ENCODE measurements around the gene LRP4.

The LRP4 gene

DNA sequence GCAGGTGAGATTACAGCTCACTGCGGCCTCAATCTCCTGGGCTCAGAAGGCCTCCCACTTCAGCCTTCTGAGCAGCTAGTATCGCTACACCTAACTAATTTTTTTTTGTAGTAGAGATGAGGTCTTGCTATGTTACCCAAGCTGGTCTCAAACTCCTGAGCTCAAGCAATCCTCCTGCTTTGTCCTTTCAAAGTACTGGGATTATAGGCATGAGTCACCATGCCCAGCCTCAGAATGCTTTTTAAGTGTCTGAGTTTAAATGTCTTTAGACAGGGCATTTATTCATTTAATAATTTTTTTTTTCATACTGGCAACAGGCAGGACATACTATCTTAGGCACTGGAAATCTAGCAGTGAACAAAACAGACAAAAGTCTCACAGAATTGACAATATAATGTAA is 27.7 kb downstream of the LRP4 start:
- DNase-seq = no peak

DNA sequence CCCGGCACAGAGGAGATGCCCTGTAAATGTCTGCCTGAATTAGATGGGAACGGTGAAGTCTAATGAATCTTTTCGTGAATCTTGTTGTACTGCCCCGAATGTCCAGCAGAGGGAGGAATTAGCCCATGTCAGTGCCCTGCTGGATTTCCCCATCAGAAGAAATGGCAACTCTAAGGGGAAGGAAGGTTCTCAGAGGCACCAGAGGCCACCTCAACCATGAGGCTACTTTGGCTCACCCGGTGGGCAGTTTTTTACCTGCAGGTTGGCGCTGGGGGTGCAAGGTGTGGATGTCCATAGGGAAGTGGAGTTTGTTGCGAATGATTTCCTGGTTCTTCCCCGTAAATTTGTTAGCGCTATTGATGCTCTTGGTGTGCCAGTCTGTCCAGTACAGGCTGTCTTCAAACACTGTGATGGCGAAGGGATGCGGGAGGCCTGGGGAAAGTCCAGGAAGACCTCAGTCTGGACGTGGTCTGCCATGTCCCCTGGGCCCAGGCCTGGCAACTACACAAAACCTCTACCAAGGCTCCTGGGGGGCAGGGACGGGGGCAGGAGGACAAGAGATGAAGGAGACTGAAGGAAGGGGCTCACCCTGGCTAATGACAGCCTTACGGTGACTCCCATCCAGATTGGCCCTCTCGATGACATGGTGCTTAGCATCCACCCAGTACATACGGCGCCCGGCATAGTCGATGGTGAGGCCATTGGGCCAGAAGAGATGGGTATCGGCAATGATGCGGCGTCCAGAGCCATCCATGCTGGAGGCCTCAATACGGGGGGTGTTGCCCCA is 28.5 kb downstream of the LRP4 start:
- DNase-seq = peak; percentile 27

DNA sequence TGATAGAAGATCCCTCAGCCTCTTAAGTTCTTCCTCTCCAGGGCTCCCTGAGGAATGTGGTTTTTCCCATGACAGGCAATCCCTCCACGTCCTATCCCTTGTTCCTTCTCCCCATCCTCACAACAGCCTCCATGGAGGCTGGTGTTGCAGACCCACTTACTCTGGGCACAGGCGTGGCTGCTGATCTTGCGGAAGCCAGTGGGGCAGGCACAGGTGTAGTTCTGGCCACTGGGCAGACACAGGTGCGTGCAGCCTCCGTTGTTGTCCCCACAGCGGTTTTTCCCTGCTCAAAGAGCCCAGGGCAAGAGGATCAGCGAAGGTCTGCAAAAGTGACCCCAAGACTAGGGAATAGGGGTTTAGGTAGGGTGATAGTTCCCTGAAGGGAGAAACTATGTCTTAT is 29.1 kb downstream of the LRP4 start:
- no peak for DNase-seq

DNA sequence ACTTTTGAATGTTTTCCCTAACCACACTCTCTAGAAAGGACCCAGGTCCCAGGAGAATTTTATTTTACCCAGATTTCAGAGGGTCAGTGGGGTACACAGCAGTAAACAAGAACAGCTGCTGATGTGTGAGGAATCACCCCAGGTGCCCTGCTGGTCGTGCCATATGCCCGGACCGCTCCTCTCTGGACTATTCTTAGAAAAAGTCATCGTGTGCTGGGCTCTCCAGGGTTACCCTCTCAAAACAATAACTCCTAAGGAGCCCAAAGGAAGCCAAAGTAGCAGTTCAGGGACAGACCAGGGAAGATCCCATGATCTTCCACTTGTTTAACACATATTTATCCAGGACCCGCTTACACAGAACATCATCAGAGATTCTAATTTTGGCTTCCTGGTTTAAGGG is 29.7 kb downstream of the LRP4 start:
- no peak for DNase-seq

DNA sequence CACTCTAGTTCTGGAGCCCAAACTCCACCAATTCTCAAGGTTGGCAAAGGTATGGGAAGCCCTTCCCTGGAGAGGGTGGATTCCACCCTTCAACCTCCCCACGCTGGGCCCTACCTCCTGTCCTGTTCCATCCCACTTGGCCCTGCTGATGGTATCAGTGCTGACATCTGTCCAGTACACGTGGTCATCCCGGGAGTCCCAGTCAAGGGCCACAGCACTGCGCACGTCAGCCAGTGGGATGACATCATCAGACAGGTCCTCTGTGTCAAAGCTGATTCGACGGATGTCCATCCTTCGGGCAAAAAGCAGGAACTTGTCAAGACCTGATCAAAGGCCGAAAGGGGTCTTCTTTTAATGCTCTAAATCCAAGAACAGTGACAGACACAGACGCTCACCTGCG is 32.1 kb downstream of the LRP4 start:
- no peak for DNase-seq

DNA sequence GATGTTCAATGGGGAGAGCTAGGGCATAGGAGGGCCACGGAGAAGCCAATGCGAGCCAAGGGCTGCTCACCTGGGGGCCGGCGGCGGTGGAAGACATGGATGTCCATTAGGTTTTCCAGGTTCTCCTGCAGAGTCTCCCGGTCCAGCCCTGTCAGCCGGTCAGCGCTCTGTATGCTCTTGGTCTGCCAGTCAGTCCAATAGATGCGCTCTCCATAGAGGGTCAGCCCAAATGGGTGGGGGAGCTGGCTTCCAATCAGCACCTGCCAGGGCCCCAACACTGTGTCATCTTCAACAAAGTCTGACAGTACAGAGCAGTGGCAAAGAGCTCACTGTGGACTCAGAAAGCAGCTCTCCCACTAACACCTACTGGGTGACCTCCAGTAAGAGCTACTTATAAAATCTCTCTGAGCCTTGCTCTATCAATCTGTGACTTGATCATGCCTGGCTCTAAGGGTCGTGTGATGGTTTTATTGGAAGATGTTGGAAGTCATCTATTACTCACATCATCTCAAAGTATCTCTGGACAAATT is 39.2 kb downstream of the LRP4 start:
- DNase-seq = no peak

DNA sequence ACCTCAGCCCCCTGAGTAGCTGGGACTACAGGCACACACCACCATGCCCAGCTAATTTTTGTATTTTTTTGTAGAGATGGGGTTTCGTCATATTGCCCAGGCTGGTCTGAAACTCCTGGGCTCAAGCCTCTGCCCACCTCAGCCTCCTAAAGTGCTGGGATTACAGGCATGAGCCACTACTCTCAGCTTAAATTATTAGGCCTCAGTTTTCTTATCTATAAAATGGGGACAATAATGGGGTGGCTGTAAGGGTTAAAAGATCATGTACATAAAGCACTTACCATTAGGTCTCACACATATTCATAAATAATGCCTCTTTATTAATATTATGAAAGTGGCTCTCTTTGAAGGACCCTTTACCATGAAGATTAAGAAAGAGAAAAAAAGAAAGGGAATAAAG is 40.8 kb downstream of the LRP4 start:
- DNase-seq = no peak

DNA sequence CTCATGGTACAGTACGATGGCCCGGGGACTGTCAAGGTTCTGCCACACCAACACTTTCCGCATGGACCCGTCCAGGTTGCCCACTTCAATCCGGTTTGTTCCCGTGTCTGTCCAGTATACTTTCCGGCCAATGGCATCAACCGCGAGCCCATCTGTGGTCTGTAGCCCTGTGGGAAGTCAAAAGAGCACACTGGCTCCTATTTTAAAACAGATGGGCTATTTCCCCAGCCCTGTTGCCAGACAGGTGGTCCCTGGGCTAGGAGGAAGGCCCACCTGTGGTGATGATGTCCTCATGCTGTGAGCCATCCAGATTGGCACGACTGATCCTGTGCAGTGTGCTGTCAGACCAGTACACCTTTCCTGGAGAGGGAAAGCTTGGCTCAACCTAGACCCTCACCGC is 41.9 kb downstream of the LRP4 start:
- no peak for DNase-seq

DNA sequence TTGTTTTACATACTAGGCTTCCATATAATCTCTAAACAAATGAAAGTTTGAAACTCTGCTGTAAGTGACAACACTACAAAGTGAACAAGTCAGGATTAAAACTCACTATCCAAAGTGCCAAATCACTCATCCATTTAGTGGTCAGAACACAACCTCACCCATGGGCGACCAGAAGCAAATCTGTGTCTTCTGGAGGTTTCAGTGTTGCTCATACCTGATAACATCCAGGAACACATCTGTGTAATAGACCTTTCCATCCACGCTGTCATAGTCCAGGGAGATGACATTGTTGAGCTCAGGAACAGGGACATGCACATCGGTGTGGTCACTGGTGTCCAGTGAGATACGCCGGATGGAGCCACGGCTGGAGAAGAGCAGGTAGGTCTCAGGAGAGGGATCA is 43.8 kb downstream of the LRP4 start:
- DNase-seq = no peak

DNA sequence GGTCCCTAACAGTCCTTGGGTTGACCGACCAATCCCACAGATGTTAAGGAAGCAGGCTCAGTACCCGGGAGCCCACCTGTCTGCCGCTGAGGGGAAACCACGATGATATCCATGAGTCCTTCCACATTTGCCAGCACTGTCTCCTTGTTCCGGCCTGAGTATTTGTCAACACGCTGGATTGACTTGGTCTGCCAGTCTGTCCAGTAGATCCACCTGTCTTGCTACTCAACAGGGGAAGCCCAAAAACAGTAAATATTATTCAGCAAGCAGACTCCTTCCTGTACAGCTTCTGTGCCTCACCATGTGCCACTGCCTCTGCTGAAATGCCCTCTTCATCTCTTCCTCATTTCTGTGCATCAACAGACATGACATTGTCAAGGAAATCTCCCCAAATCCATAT is 49.4 kb downstream of the LRP4 start:
- DNase-seq = no peak

DNA sequence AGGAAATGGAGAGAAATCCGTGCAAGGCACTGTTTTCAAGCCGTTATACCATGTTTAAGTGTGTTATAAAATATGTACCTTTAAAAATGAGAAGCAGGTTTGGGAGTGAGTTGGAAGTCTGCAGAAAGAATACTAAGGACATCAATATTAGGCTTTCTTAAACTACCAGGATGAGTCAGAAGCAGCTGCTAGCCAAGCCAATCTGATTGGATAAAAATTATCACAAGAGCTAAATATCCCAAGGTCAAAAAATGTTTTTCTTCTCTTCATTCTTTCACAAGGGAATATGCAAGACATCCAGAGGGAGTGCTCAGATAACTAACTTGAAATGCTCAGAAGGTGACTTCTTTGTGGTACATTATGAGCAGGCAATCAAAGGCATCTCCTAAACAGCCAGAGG is 53.0 kb downstream of the LRP4 start:
- DNase-seq = no peak

DNA sequence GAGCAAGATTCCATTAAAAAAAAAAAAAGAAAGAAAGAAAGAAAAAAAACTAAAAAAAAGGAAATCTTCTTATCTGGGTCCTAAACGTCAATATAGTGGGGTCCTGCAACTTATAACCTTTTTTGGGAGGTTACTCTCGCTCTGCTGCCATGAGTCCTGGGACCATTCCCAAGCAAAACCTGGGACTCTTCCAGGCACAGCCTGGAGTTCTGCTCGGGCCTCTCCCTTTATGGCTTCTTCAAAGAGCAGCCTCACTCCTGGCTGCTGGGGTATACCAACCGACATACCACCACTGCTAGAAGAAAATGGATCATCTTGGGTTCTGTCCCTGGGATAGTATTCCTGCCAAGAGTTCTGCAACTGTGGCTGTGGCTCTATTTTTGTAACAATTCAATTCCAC is 58.1 kb downstream of the LRP4 start:
- DNase-seq = no peak

DNA sequence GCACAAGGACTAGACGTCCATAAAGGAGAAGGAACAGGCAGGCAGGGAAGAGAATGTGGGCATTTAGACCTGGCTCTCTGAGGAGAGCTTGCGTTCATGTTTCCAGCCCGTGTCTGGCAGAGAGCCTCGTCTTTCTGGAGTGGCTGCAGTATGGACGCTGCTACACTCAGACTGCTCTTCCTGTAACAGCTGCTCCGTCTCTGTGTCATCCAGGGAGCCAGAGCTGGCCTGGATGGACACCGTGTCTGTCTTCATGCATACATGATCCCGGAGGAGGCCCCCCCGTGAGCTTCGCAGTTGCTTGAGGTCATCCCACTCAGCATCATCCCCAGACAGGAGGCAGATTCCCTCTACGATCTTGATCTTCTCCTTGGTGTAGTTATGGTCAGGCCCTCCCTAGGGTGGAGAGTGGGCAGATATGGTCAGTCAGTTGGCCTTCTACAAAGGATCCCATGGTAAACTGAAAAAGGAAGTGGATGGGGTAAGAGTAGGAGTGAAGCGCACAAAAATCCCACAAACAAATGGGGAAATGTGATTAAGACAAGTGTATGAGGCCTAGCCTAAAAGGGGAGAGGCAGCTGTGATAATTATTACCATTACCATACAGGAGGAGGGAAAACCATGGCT is 59.3 kb downstream of the LRP4 start:
- DNase-seq = no peak

DNA sequence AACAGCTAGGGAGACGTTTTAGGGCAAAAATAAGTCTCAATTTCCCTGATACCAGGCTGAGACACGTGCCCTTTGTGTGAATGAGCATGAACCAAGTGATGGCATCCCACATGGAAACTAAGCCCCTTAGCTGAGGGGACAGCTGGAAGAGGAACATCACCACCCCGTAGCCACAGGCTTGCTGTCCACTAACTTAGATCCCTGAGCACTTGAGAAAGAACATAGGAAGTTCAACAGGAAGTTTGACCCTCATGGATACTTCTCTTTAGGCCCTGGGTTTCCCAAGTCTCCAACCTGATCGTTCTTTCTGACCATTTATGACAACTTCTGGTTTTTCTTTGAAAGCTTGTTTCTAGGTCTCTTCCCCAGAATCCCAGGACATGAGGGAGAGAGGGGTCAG is 60.7 kb downstream of the LRP4 start:
- DNase-seq = no peak

DNA sequence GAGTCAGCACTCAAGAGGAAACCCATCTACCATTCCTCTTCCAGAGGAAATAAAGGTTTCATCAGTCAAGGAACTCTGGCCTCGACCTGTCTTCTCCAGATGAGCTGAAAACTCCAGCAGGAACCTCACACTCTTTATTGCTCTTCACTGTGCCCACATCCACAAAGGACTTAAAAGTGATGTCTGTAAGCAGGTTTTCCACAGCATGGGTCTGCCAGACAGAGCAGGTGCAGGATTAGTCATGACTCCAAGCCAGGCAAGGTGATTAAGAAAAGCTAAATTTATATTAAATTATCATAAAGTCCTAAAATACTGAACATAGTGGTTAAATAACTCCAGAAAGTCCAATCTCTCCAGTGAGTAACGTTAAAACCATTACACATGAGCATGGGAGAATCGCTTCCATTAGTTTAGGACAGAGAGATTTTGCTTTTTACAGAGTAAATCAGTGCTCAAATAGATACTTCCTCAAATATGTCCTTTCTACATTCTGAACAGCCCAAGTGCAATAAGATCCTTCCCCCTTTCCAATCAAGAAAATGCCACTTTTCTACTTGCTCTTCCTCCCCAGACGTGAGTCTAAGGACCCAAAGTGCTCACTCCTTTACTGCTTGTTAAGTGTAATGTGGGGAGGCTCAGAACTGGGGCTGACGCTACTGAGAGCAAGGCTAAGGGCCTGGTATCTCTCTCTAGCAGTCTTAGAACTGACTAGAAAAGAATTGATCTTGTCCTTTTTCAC is 61.6 kb downstream of the LRP4 start:
- DNase-seq = no peak

DNA sequence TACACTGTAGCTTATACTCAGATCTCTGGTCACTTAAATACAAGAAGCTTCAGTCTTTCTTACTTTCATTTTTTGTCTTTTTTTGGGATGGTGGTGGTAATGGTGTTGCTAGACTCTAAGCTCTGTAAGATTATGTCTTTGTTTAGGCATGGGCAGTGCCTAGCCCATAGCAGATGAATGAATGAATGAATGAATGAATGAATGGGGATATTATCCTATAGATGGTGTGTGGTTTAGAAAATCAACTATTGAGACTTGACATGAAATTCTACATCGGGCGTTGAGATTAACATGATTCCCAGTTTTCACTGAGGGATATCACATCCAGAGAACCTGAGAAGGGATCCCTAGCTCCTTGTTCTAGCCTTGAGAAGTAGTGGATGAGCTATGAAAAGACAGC is 62.5 kb downstream of the LRP4 start:
- no peak for DNase-seq

DNA sequence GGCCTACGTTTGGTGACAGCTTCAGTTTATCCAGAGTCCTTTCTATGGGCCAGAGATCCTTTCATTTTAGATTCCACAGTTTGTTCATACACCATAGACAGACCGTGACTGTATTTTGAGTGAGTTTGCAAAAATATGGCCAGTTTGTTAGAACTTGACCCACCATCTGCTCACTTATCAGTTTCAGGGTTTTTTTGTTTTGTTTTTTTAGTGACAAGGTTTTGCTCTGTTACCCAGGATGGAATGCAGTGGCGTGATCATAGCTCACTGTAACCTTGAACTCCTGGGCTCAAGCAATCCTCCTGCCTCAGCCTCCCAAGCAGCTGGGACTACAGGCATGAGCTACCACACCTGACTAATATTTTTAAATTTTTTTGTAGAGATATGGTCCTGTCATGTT is 63.2 kb downstream of the LRP4 start:
- DNase-seq = no peak

DNA sequence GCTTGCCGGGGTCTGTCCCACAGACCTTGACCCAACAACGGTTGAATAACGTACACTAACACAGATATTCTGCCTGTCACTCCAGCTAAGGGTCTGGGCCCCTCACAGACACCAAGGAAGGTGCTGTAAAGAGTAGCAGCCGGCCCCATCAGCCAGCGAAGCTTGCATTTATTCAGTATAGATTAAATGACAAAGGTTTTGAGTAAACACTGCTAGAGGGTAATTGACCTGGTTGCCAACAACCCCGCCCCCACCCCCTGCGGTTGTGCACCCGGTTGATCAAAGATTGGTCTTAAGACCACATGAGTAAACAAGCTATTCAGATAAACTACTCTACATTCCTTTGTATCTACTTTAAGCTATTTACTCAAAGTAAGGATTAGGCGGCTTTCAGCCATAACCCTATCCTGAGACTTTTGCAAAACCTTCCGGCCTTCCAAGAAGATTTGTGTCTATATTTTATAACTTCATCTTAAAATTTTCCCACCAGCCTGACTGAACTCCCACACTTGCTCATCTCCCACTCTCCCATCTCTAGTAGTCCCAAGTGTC is 67.4 kb downstream of the LRP4 start:
- no peak for DNase-seq

DNA sequence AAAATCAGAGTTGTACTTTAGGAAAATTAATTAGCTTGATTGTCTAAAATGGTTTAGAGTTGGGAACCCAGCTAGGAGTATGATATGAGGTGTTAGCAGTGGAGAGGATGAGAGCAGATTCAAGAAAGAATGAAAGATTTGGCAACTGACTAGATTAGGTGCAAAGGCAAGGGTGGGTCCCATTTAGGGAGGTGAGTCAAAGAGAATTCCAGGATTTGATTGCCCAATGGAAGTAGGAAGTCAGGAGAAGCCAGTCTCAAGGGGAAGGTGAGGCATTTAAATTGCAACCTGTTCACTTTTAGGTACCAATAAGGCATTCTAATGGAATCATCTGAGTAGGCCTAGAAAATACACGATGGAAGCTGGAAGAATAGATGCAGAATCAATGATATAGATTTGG is 68.7 kb downstream of the LRP4 start:
- DNase-seq = no peak

DNA sequence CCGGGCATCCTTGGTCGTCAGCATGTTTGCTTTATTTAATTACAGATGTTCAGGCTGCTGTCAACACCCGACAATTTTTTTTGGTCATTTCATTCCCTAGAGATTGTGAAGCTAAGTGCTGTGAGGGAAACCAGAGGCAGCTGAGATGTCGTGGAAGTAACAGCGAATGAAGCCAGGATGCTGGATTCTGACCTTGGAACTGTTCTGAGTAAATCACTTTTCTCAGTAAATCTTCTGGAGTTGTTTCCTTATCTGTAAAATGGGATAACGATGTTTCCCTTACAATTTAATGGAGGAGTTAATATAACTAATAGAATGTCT is 71.9 kb downstream of the LRP4 start:
- DNase-seq = no peak

DNA sequence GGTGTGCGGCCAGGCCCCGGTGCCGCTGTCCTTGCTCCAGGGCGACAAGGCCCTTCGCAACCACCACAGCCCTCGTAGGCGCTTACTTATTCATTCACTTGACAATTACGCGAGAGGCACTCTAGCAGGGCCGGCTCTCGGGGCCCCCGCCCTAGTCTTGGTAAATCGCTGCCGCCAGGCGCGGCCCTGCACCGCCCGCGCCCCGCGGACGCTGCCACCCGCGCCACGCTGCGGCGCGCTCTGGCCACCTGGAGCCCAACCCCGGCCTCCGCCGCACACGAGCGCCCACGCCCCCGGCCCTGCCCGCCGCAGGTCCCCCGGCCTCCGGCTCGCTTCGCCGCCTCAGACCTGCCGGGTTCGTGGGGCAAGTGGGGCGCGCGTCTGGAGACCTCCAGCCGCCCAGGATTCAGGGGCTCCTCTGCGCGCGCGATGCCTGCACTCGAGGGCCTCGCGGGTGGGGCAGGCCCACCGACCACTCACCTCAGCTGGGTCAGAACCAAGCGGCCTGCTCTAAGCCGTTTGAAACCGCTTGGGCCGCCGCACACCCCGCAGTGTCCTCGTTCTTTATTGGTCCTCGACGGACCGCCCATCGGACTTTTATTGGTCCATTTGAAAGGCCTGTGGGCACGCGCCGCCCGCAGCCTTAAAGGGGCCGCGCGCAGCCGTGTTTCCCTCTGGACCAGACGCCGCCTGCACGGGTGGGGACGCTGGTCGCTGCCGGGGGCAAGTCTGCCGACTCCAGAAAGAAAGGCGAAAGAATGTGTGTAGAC is 72.4 kb downstream of the LRP4 start, which contains the start of gene CKAP5:
Gene CKAP5, minus strand, starts transcription at position 541 of the 770 bp plus-strand sequence. CDS start 25,049 bp downstream, outside the sequence.
- peak; percentile 79 for DNase-seq

DNA sequence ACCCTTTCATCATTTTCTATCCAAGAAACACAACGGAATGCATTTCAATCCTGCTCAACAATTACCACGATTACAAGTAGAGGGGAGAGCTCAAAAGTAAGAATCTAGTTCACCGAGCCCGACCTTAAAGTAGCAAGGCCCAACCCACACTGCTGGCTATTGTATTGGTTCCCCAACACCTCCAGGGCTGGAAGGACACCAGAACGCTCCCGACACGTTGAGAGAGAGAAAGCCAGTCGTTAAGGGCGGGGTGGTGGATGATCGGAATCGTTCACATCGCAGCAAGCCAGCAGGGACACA is 73.0 kb downstream of the LRP4 start:
- DNase-seq = no peak

DNA sequence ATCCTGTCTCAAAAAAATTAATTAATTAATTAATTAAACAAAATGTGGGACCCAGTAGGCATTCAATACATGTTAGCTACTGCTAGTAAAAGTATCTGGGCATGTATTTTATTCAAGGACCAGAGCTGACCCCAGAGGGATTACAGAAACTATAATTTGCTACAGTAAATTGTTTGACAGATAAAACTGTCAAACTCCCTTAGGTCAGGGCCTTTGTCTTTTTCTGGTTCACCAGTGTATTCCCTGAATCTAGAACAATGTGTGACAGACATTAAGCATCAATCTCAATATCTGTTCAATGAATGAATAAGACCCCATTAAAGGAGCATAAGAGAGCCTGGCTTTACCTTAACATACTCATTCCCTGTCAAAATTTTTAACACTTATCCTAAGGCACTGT is 78.2 kb downstream of the LRP4 start:
- DNase-seq = no peak

Measured in NCI-H1048 (cell line).